ENCODE data around the gene TCF7L1.

The TCF7L1 gene

DNA sequence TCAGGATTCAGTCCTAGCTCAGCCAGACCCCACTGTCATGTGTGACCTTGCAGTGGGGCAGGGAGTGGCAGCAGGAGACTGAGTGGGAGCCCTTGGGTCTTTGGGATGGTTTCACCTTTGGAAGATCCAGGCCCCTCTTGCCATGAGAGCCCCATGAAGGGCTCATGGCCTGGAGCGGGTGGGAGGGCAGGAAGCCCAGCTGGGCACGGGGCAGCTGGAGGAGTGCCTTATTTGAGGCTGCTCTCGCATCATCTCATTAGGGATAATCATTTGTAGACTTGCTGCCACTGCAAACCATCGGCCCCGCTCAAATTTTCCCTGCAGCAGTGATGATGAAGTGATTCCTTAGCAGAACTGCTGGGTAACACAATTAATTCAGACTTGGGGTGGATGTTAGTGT, 120.7 kb downstream of the TCF7L1 start:
- no peak overlapping the region for H3K4me3 ChIP-seq (replicated peaks; ENCODE audit: insufficient read depth, low read length)
- H3K27me3 ChIP-seq (ENCODE audit: insufficient read depth, poor library complexity, severe bottlenecking), result no peaks in the 10 kb centered on the region
- TF ChIP-seq POLR2AphosphoS5 (IDR thresholded peaks at IDR 0.05; ENCODE audit: low read depth), result no peak
- no peak for TF ChIP-seq REST (IDR thresholded peaks at IDR 0.05; ENCODE audit: insufficient replicate concordance, low read depth)
- no peak for TF ChIP-seq GABPA (IDR thresholded peaks at IDR 0.05; ENCODE audit: low read depth)
- TF ChIP-seq, protein P1, sequence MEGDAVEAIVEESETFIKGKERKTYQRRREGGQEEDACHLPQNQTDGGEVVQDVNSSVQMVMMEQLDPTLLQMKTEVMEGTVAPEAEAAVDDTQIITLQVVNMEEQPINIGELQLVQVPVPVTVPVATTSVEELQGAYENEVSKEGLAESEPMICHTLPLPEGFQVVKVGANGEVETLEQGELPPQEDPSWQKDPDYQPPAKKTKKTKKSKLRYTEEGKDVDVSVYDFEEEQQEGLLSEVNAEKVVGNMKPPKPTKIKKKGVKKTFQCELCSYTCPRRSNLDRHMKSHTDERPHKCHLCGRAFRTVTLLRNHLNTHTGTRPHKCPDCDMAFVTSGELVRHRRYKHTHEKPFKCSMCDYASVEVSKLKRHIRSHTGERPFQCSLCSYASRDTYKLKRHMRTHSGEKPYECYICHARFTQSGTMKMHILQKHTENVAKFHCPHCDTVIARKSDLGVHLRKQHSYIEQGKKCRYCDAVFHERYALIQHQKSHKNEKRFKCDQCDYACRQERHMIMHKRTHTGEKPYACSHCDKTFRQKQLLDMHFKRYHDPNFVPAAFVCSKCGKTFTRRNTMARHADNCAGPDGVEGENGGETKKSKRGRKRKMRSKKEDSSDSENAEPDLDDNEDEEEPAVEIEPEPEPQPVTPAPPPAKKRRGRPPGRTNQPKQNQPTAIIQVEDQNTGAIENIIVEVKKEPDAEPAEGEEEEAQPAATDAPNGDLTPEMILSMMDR (IDR thresholded peaks at IDR 0.05; ENCODE audit: insufficient read depth, low read length), result no peak
- TF ChIP-seq SPI1 (IDR thresholded peaks at IDR 0.05; ENCODE audit: borderline replicate concordance, low read depth), result no peak
- H3K27ac ChIP-seq (replicated peaks), result no peak overlapping the region
- DNase-seq (ENCODE audit: low read depth in 1 of 2, low spot score in 1 of 2), result no peak

DNA sequence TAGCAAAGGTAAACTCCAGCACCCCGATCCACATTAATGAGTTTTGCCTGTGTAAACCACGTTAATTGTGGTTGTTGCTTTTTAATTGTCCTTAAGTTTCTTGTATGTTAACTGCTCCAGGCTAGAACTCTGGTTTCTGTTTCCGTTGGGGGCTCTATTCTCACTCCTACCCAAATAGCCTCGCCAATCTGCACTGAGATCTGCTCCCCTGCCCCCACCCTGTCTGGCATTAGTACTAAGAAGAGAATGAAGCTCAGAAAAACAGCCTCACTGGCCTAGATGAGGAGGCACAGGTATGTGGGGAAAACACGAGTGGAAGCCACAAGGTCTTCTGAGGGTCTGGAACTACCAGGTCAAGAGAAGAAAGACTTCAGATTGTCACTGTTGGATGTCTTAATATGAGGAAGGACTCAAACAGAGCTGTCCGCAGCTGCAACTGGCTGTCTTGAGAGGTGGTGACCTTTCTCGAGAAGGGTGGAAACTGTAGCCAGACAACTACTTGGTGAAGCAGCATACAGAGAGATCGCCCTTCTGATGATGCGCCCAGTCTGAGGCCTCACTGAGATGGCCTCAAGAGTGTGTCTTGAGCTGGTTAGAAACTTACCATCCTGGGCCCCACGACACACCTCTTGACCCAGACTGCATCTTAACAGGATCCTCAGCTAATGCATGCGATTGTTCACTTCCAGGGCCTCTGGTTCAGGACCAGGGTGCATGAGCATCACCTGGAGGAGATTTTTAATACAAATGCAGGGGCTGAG, 121.5 kb downstream of the TCF7L1 start:
- Histone ChIP-seq H3K27ac (replicated peaks) (no peak overlapping the region), H3K27me3 (ENCODE audit: insufficient read depth, poor library complexity, severe bottlenecking) (no peaks in the 10 kb centered on the region), H3K4me3 (replicated peaks; ENCODE audit: insufficient read depth, low read length) (no peak overlapping the region)
- no peak for DNase-seq (ENCODE audit: low read depth in 1 of 2, low spot score in 1 of 2)
- TF ChIP-seq SPI1 (IDR thresholded peaks at IDR 0.05; ENCODE audit: borderline replicate concordance, low read depth) (no peak), POLR2AphosphoS5 (IDR thresholded peaks at IDR 0.05; ENCODE audit: low read depth) (no peak)

DNA sequence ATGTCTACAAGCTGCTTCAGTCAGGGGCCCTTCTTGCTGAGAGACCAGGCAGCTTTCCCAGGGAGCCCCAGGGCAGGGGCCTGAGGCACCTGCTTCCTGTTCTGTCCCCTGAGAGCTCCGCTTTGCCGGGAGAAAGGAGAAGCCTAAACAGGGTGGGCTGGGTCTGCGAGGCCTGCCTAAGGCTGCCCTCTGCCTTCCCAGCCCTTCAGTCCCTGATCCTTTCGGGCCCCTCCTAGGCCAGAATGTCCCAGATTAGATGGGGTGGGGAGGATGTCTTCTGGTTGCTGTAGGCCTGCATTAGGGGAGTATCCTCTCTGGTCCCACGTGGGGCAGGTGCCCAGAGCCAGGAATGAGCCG, 122.2 kb downstream of the TCF7L1 start:
- peak in 1 of 2 experiments; percentile 9 for DNase-seq (ENCODE audit: low read depth in 1 of 2, low spot score in 1 of 2)
- no peaks in the 10 kb centered on the region for H3K27me3 ChIP-seq (ENCODE audit: insufficient read depth, poor library complexity, severe bottlenecking)
- no peak overlapping the region for H3K4me3 ChIP-seq (replicated peaks; ENCODE audit: insufficient read depth, low read length)
- H3K27ac ChIP-seq (replicated peaks), result no peak overlapping the region
- TF ChIP-seq, protein P1 (IDR thresholded peaks at IDR 0.05; ENCODE audit: insufficient read depth, low read length), result no peak
- TF ChIP-seq REST (IDR thresholded peaks at IDR 0.05; ENCODE audit: insufficient replicate concordance, low read depth), result no peak
- TF ChIP-seq POLR2AphosphoS5 (IDR thresholded peaks at IDR 0.05; ENCODE audit: low read depth), result no peak
- TF ChIP-seq SPI1 (IDR thresholded peaks at IDR 0.05; ENCODE audit: borderline replicate concordance, low read depth), result no peak
- no peak for TF ChIP-seq GABPA (IDR thresholded peaks at IDR 0.05; ENCODE audit: low read depth)

DNA sequence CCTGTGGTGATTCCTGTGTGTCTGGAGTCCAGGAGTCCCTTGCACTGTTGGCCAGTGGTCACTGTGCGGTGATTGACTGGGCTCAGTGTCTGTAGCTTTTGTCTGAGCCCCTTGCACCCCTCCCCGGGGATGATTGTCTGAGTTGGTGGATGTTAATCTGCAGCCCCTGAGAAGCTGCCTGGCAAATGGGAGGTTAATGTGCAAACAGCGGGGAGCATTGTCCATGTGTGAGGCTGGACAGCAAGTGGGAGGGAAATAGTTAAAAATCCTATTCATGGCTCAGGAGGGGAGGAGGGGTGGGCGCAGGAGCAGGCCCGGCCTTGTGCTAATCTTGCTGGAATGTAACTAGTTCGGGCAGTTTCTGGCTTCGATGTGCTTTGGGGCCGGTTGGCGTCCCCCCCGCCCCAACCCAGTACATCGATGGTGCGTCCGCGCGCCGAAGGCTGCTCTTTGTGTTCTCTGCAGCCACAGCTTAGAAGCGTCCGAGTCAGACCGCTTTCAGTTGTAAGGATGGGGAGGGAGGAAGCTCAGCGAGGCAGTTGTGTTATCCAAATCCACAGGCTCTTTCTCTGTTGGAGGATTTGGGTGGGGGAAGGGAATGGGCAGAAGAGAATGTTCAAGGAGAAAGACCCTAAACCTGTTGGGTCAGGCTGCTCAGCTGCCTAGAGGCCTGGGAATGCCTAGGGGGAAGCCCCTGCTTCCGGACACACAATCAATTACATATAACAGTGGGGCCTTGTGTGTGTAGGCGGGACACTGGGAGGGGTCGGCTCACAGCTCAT, 122.8 kb downstream of the TCF7L1 start:
- H3K27ac ChIP-seq (replicated peaks), result no peak overlapping the region

More for the DNA sequence above, 122.8 kb downstream of the TCF7L1 start:
- no peak for DNase-seq (ENCODE audit: low read depth in 1 of 2, low spot score in 1 of 2)
- no peaks in the 10 kb centered on the region for H3K27me3 ChIP-seq (ENCODE audit: insufficient read depth, poor library complexity, severe bottlenecking)
- no peak overlapping the region for H3K4me3 ChIP-seq (replicated peaks; ENCODE audit: insufficient read depth, low read length)
- TF ChIP-seq GABPA (IDR thresholded peaks at IDR 0.05; ENCODE audit: low read depth), result no peak
- TF ChIP-seq REST (IDR thresholded peaks at IDR 0.05; ENCODE audit: insufficient replicate concordance, low read depth), result no peak
- TF ChIP-seq, protein P1 (IDR thresholded peaks at IDR 0.05; ENCODE audit: insufficient read depth, low read length), result no peak

Measured in HL-60 (cell line).